NCI-H1930 (cell line): Measurements from ENCODE around the gene METTL27.
"Not testable (repeated sequence)": the region's sequence is repeated elsewhere in the genome, so short reads cannot be mapped to it uniquely, and the experiment has no call there.

Source experiments
- DNase-seq, 2 experiments: peaks; one replicate each; lab custom pipeline; 2025; lab: John Stamatoyannopoulos, UW

Gene METTL27

DNA sequence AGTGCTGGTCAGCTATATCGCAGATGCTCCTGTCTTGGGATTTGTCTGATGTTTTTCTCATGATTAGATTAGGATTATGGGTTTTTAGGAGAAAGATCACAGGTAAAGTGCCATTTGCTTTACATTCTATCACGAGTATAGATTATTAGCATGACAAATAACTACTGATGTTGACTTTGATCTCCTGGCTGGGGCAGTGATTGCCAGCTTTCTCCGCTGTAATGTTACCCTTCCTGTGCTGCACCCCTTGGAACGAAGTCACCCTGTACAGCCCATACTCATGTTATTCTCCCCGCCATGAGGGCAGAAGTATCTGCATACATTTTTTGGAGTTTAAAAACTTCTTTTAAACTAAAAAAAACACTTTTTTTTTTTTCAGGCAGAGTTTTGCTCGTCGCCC lies 22.3 kb downstream of the METTL27 start:
- DNase-seq, result no peak

GRCh38 chr7:73817121-73817520 lies 25.2 kb downstream of the METTL27 start:
- no peak for DNase-seq

DNA sequence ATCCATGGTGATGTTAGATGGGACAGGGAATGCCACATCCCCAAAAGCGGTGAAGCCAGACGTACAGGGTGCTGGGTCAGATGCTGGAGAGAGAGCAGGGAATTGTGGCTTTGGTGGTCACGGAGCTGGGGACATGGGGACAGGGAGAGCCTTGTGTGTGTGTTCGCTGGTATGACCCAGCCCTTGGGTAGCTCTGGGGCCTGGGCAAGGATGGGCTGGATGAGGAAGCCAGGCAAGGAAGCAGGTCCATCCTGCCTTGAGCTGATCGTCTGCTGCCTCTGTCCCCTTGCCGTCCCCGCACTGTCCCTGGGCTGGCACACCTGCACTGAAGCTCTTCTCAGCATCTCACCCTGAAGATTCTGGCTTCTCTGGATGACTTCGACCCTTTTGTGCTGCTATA lies 26.9 kb downstream of the METTL27 start:
- no peak for DNase-seq

DNA sequence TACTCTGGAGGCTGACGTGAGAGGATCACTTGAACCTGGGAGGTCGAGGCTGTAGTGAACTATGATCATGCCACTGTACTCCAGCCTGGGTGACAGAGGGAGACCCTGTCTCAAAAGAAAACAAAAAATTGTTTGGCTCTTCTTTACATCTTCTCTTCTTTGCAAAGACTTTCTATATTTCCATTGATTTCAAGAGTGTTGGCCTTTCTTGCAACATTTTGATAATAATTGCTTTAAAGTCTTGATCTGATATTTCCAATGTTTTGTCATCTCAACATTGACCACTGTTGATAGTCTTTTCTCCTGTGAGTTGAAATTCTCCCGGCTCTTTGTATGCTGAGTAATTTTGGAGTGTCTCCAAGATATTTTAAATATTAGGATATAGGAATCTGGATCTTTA lies 29.3 kb downstream of the METTL27 start:
- no peak for DNase-seq

GRCh38 chr7:73811760-73812168 lies 30.6 kb downstream of the METTL27 start:
- peak; percentile 31 to 66 for DNase-seq

DNA sequence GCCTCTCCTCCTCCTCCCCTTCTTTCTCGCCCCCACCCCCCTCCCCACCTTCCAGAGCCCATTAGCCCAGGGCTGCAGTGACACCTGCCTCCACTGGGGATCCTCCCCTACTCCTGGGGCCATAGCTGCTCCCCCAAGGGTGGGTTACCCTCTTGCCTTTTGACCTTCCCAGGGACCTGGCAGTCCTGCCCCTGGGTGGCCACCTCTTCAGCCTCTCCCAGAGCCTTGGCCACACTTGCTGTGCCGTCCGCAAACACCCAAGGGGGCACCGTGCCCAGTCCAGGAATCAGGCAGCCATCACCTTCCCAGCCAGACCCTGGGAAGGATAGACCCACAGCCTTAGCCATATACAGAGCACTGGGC lies 31.3 kb downstream of the METTL27 start:
- no peak for DNase-seq

GRCh38 chr7:73809467-73809951 lies 32.8 kb downstream of the METTL27 start:
- no peak for DNase-seq

GRCh38 chr7:73802459-73802858 lies 39.9 kb downstream of the METTL27 start:
- no peak for DNase-seq

DNA sequence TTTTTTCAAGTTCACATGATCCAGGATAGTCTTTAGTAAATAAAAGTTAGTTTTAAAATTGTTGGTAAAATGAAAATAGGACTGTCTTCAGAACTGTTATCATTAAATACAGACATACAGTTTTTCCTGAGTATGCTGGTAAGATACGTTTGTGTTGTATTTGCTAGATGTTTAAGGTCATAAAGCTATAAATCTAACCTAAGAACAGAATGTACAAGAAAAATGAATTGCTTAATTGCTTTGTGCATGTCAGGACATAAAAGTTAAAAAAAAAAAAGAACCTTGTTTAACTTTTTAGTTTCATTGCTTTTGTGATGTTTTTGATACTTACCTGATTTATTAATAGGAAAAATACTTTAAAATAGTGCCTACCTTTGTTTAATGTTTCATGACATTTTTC lies 40.7 kb downstream of the METTL27 start:
- no peak for DNase-seq

DNA sequence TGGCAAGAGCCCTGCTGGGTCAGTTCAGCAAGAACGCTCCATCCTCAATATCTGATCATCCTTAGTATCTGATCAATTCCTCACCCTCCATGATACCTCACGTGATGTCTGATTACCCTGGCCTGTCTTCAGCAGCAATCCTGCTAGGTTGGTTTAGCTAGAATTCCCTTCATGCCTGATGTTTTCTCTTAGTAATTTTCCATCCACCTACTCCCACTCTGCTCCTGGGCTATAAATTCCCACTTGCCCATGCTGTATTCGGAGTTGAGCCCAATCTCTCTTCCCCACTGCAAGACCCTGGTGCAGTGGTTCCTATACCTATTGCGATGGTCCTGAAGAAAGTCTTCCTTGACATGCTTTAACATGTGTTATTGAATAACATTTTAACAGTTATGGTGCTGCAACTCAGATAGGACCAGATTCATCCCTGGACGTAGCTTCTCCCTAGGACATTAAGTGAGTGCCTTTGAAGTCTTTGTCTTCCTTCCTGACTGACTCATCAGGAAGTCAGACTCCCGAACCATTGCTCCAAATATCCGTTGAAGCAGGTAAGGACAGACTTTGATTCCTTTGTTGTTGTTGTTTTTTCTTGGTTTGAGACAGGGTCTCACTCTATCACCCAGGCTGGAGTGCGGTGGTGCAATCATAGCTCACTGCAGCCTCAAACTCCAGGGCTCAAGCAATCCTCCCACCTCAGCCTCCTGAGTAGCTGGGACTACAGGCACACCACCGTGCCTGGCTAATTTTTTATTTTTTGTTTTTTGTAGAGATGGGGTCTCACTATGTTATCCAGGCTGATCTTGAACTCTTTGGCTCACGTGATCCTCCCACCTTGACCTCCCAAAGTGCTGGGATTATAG lies 42.8 kb downstream of the METTL27 start:
- DNase-seq, result no peak

GRCh38 chr7:73797176-73797575 lies 45.1 kb downstream of the METTL27 start:
- not testable (repeated sequence) for DNase-seq

DNA sequence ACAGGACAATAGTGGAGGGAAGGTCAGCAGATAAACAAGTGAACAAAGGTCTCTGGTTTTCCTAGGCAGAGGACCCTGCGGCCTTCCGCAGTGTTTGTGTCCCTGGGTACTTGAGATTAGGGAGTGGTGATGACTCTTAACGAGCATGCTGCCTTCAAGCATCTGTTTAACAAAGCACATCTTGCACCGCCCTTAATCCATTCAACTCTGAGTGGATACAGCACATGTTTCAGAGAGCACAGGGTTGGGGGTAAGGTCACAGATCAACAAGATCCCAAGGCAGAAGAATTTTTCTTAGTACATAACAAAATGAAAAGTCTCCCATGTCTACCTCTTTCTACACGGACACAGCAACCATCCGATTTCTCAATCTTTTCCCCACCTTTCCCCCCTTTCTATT lies 45.7 kb downstream of the METTL27 start:
- not testable (repeated sequence) for DNase-seq

GRCh38 chr7:73795188-73795587 lies 47.1 kb downstream of the METTL27 start:
- DNase-seq, result not testable (repeated sequence)

DNA sequence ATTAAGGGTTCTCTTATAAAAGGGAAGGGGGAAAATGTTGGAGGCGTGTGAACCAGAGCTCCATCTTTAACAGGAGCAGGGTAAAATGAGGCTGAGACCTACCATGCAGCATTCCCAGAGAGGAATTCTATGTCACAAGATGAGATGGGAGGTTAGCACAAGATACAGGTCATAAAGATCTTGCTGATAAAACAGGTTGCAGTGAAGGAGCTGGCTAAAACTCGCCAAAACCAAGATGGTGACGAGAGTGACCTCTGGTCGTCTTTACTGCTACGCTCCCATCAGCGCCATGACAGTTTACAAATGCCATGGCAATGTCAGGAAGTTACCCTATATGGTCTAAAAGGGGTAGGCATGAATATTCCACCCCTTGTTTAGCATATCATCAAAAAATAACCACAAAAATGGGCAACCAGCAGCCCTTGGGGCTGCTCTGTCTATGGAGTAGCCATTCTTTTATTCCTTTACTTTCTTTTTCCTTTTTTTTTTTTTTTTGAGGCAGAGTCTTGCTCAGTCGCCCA lies 51.1 kb downstream of the METTL27 start:
- DNase-seq, result not testable (repeated sequence)

DNA sequence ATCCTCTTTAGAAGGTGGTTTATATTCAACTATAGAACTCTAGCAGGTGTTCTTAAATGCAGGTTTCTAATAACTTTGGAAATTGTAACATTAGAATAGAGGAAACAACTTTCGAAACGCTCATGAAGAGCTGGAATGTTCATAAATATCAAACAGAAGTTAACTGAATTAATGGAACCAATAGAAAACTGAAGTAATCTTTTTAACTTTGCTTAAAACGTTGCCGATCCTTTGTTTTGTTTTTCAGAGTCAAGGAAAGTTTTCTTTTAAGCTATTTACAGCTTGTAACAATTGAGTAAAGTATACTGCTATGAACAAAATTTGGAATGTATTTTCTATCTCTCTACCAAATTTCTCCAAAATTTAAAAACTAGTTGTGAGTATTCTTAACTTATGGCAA lies 53.3 kb downstream of the METTL27 start:
- no peak for DNase-seq

- DNase-seq, result not testable (repeated sequence)
Measured at GRCh38 chr7:73787786-73788048, 54.6 kb downstream of the METTL27 start.

DNA sequence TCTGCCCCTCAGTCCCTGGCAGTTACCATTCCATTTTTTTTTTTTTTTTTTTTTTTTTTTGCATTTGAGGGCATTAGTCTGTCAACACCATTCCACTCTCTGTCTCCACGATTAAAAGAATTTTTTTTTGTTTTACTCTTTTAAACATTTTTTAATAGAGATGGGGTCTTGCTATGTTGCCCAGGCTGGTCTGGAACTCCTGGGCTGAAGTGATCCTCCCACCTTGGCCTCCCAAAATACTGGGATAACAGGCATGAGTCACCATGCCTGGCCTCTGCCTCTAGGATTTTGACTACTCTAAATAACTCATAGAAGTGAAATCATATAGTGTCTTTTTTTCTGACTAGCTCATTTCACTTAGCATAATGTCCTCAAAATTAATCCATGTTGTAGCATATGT lies 55.7 kb downstream of the METTL27 start:
- DNase-seq, result no peak
